OCI-LY7 (cell line): ENCODE results near the gene WDR43. TPM values are rescaled to one million over a fixed set of nuclear protein-coding genes. Genes with fewer than 3 reads are reported as not detected.

ENCODE experiments used
- BruUV-seq: library from RNA; stranded (reverse); fragments of 400-500 nt; replicated peaks from 2 replicates; lab custom pipeline; 2021; lab: Mats Ljungman, UMichigan
- CTCF ChIA-PET: fragments of 300-600 bp; sonication (Branson Sonifier 250); formaldehyde crosslinking; loops from one replicate; lab custom pipeline; 2022; ENCODE audit warnings: antibody characterized with exemption; ENCODE audit not compliant: unreplicated experiment; lab: Charles Lee
- POLR2A ChIA-PET: fragments of 300-600 bp; sonication (Branson Sonifier 250); formaldehyde crosslinking; loops from one replicate; lab custom pipeline; 2022; ENCODE audit warnings: antibody characterized with exemption; lab: Charles Lee
- DNase-seq: peaks from one replicate; pipeline ENCODE4 v3.0.0-alpha.2; 2015; ENCODE audit warnings: low spot score
- H2AFZ ChIP-seq: fragments of 200-600 bp; sonication (generic), shearing (Covaris generic); 2 replicates; pipeline ENCODE4 v1.6.1; 2014; ENCODE audit warnings: mild to moderate bottlenecking, antibody characterized with exemption, low read length, moderate library complexity
- H3K27ac ChIP-seq: fragments of 200-600 bp; sonication (generic); 2 replicates; pipeline ENCODE4 v1.5.1; 2014; ENCODE audit warnings: mixed run types, low read depth, mild to moderate bottlenecking, moderate library complexity, low read length, inconsistent platforms; ENCODE audit not compliant: poor library complexity, severe bottlenecking
- H3K36me3 ChIP-seq: fragments of 200-600 bp; sonication (generic); 2 replicates; pipeline ENCODE4 v1.6.1; 2014; ENCODE audit warnings: mild to moderate bottlenecking, antibody characterized with exemption, low read length, moderate library complexity, mixed read lengths; ENCODE audit not compliant: insufficient read depth
- H3K4me1 ChIP-seq: fragments of 200-600 bp; sonication (generic); 2 replicates; pipeline ENCODE4 v1.5.1; 2014; ENCODE audit warnings: mild to moderate bottlenecking, low read length; ENCODE audit not compliant: insufficient read depth, poor library complexity, severe bottlenecking
- H3K4me2 ChIP-seq: fragments of 200-600 bp; sonication (generic); 2 replicates; pipeline ENCODE4 v1.6.1; 2014; ENCODE audit warnings: mild to moderate bottlenecking, low read length
- H3K4me3 ChIP-seq: fragments of 200-600 bp; sonication (generic); 2 replicates; pipeline ENCODE4 v1.5.1; 2014; ENCODE audit warnings: mild to moderate bottlenecking, low read depth, low read length; ENCODE audit not compliant: poor library complexity, severe bottlenecking
- H3K79me2 ChIP-seq: fragments of 200-600 bp; sonication (generic); 2 replicates; pipeline ENCODE4 v1.6.1; 2016; ENCODE audit warnings: low read depth, mild to moderate bottlenecking, low read length, moderate library complexity, mixed read lengths; ENCODE audit not compliant: insufficient read depth
- H3K9me2 ChIP-seq: fragments of 200-600 bp; sonication (generic); 2 replicates; pipeline ENCODE4 v1.6.1; 2016; ENCODE audit warnings: mild to moderate bottlenecking, low read length, mixed read lengths; ENCODE audit not compliant: insufficient read depth
- H3K9me3 ChIP-seq: fragments of 200-600 bp; sonication (generic); 2 replicates; pipeline ENCODE4 v1.6.1; 2014; ENCODE audit warnings: mild to moderate bottlenecking, mixed run types, low read length, mixed read lengths
- H4K20me1 ChIP-seq: fragments of 200-600 bp; sonication (generic); 2 replicates; pipeline ENCODE4 v1.6.1; 2014; ENCODE audit warnings: mild to moderate bottlenecking, antibody characterized with exemption, low read length, moderate library complexity, mixed read lengths; ENCODE audit not compliant: insufficient read depth
- CTCF ChIP-seq: fragments of 200-600 bp; sonication (generic); conservative IDR thresholded peaks from 2 replicates; pipeline ENCODE4 v1.5.1; 2014; ENCODE audit warnings: mild to moderate bottlenecking, antibody characterized with exemption, low read length, moderate library complexity, mixed read lengths
- EZH2phosphoT487 ChIP-seq: fragments of 200-600 bp; sonication (generic); IDR thresholded peaks from 2 replicates; pipeline ENCODE4 v1.6.1; 2018; ENCODE audit warnings: low read depth, borderline replicate concordance, mild to moderate bottlenecking, mixed run types, antibody characterized with exemption, low read length, moderate library complexity, mixed read lengths
- intact Hi-C: fragments of 100-400 bp; cut with micrococcal nuclease; formaldehyde crosslinking; loops from one replicate; pipeline ENCODE4 v1.10.0; 2022; ENCODE audit not compliant: unreplicated experiment
- total RNA-seq, 2 experiments: library from RNA; depleted of rRNA in 1 of 2; stranded (reverse); fragments of >200 nt in 1 of 2; shearing (Covaris generic) in 1 of 2; gene quantifications; 2 replicates each; pipeline ENCODE4 v1.2.3, GENCODE V29; 2014 to 2022

WDR43 gene
- total RNA-seq, 2 experiments from 2014 or later = 78.8 to 111 TPM

DNA sequence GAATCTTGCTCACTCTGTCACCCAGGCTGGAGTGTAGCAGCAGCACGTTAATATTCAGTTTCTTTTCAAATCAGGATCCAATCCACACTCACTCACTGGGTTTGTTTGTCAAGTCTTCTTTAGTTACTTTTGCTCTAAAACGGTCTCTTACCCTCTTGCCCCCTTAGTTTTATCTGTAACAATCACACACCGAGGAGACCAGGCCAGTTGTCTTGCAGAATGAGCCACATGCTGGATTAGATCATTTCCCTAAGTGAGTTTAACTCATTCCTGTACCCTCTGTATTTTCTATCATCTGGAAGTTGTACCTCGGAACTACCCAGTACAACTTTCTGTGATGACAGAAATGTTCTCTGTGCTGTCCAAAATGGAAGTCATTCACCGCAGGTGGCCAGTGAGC, 65.9 kb downstream of the WDR43 start:
- TF ChIP-seq EZH2phosphoT487 (no peak), CTCF (no peak)
- ChIA-PET POLR2A (no interaction called here), CTCF (no interaction called here)
- Histone ChIP-seq H3K9me3 (no peaks in the 10 kb centered on the region), H3K4me1 (no peaks in the 10 kb centered on the region), H3K4me3 (no peak overlapping the region), H3K79me2 (no peaks in the 10 kb centered on the region), H4K20me1 (no peaks in the 10 kb centered on the region), H2AFZ (no peak overlapping the region), H3K36me3 (no peaks in the 10 kb centered on the region), H3K9me2 (no peaks in the 10 kb centered on the region), H3K27ac (no peak overlapping the region), H3K4me2 (no peak overlapping the region)
- intact Hi-C loops = no loop called here
- BruUV-seq = no TSS peak
- DNase-seq = no peak

DNA sequence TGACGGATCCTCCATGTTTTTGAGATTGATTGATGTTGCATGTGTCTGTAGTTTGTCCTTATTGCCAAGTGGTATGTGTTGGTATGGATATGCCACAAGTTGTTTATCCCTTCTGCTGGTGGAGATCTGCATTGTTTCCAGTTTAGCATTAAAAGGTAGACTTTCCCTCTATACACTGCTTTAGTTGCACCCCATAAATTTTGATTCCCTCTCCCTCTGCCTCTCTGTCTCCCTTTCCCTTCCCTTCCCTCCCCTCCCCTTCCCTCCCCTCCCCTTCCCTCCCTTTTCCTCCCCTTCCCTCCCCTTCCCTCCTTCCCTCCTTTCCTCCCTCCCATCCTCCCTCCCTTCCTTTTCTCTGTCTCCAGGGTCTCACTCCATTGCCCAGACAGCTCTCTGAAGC, 68.0 kb downstream of the WDR43 start:
- no peak for DNase-seq
- ChIA-PET POLR2A (no interaction called here), CTCF (no interaction called here)
- Histone ChIP-seq H3K4me3 (no peak overlapping the region), H3K9me2 (no peaks in the 10 kb centered on the region), H3K36me3 (no peaks in the 10 kb centered on the region), H3K27ac (no peak overlapping the region), H3K79me2 (no peaks in the 10 kb centered on the region), H3K9me3 (no peaks in the 10 kb centered on the region), H3K4me1 (no peaks in the 10 kb centered on the region), H3K4me2 (no peak overlapping the region), H4K20me1 (no peaks in the 10 kb centered on the region), H2AFZ (no peak overlapping the region)
- BruUV-seq = no TSS peak
- intact Hi-C loops = no loop called here
- TF ChIP-seq EZH2phosphoT487 (no peak), CTCF (no peak)

GRCh38 chr2:28970464-28971160, 76.1 kb downstream of the WDR43 start:
- H3K9me3 ChIP-seq = no peaks in the 10 kb centered on the region
- no peaks in the 10 kb centered on the region for H3K79me2 ChIP-seq
- intact Hi-C loops = no loop called here
- no peak overlapping the region for H3K4me2 ChIP-seq
- H4K20me1 ChIP-seq = no peaks in the 10 kb centered on the region
- H2AFZ ChIP-seq = no peak overlapping the region
- H3K9me2 ChIP-seq = no peaks in the 10 kb centered on the region
- no peak for TF ChIP-seq EZH2phosphoT487
- TF ChIP-seq CTCF = no peak
- POLR2A ChIA-PET = interaction anchor here (0.6 kb wide), 1 partner anchor 57 kb away, joined by 3 read pairs; no protein-coding TSS in a partner anchor
- no peak overlapping the region for H3K4me3 ChIP-seq
- DNase-seq = no peak
- H3K4me1 ChIP-seq = no peaks in the 10 kb centered on the region
- no TSS peak for BruUV-seq
- H3K36me3 ChIP-seq = no peaks in the 10 kb centered on the region
- H3K27ac ChIP-seq = no peak overlapping the region
- CTCF ChIA-PET = no interaction called here
